ENCODE results near the gene FAM216B. TPM values are rescaled to one million over a fixed set of nuclear protein-coding genes. Genes with fewer than 3 reads are reported as not detected.

Gene FAM216B
- total RNA-seq, 1 experiment from 2014 or later: not detected

DNA sequence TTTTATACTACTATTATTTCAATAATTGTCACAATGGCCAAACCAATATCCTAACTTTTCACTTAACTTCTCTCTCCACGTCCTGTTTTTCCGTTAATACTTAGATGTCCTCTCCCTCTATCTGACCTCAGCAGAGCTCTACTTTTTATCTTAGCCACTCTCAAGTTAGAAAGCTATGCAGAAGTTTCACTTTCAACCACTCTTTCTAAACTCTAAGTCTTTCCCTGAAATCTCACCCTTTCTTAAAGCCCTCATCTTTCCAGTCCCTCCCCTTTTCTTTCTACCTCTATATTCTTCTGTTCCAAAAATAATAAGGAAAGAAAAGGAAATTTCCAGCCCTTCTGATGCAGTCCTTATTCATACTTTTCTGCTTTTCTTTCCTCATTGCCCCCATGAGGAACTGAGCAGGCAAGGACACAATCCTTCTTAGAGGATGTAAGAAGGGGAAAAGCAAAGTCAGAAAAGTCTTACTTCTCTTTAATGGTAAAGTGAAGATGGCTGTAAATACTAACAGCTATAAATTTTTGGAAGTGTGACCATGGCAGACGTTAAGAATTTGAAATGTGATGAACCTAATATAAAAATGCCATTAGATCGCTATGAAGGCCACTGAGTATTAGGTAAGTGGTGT is 23.0 kb downstream of the FAM216B start:
- TF ChIP-seq, protein P1, sequence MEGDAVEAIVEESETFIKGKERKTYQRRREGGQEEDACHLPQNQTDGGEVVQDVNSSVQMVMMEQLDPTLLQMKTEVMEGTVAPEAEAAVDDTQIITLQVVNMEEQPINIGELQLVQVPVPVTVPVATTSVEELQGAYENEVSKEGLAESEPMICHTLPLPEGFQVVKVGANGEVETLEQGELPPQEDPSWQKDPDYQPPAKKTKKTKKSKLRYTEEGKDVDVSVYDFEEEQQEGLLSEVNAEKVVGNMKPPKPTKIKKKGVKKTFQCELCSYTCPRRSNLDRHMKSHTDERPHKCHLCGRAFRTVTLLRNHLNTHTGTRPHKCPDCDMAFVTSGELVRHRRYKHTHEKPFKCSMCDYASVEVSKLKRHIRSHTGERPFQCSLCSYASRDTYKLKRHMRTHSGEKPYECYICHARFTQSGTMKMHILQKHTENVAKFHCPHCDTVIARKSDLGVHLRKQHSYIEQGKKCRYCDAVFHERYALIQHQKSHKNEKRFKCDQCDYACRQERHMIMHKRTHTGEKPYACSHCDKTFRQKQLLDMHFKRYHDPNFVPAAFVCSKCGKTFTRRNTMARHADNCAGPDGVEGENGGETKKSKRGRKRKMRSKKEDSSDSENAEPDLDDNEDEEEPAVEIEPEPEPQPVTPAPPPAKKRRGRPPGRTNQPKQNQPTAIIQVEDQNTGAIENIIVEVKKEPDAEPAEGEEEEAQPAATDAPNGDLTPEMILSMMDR (IDR thresholded peaks at IDR 0.05; ENCODE audit: unreplicated experiment): no peak
- Mint-ChIP-seq H3K36me3 (ENCODE audit: insufficient read depth, unreplicated experiment) (no peaks in the 10 kb centered on the region), H3K27me3 (ENCODE audit: unreplicated experiment) (no peaks in the 10 kb centered on the region), H3K4me3 (ENCODE audit: low read depth, unreplicated experiment) (no peak overlapping the region), H3K4me1 (ENCODE audit: low read depth, unreplicated experiment) (no peaks in the 10 kb centered on the region), H3K27ac (ENCODE audit: unreplicated experiment) (no peak overlapping the region), H3K9me3 (ENCODE audit: low read depth, unreplicated experiment) (no peaks in the 10 kb centered on the region)
- intact Hi-C loops (cut with micrococcal nuclease; ENCODE audit: unreplicated experiment): no loop called here
- CTCF ChIA-PET: no interaction called here
- BruUV-seq (replicated peaks): no TSS peak
- DNase-seq: no peak

DNA sequence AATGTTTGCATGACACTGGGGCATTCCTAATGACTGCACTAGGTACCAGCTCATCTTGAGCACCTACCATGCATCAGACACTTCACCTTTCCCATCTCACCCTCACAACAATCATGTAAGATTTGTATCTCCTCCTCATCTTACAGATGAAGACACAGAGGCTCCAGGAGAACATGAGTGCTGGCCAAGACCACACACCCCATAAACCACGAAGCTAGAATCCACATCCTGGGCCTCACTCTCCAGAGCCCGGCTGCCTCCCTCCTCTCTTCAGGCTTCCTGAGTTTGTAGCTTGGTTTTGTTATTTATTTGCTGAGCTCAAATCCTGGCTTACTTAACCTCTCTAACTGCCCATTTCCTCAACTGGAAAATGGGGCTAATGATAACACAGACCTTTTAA is 25.9 kb downstream of the FAM216B start:
- CTCF ChIA-PET: interaction anchor here (0.6 kb wide), 1 partner anchor 46 kb away, joined by 4 read pairs; no protein-coding TSS in a partner anchor
- BruUV-seq (replicated peaks): no TSS peak
- H3K27ac Mint-ChIP-seq (ENCODE audit: unreplicated experiment): no peak overlapping the region
- intact Hi-C loops (cut with micrococcal nuclease; ENCODE audit: unreplicated experiment): no loop called here
- TF ChIP-seq, protein P1 (IDR thresholded peaks at IDR 0.05; ENCODE audit: unreplicated experiment): no peak
- DNase-seq: no peak
- no peaks in the 10 kb centered on the region for H3K27me3 Mint-ChIP-seq (ENCODE audit: unreplicated experiment)
- no peaks in the 10 kb centered on the region for H3K4me1 Mint-ChIP-seq (ENCODE audit: low read depth, unreplicated experiment)
- H3K9me3 Mint-ChIP-seq (ENCODE audit: low read depth, unreplicated experiment): no peaks in the 10 kb centered on the region
- no peaks in the 10 kb centered on the region for H3K36me3 Mint-ChIP-seq (ENCODE audit: insufficient read depth, unreplicated experiment)
- no peak overlapping the region for H3K4me3 Mint-ChIP-seq (ENCODE audit: low read depth, unreplicated experiment)

DNA sequence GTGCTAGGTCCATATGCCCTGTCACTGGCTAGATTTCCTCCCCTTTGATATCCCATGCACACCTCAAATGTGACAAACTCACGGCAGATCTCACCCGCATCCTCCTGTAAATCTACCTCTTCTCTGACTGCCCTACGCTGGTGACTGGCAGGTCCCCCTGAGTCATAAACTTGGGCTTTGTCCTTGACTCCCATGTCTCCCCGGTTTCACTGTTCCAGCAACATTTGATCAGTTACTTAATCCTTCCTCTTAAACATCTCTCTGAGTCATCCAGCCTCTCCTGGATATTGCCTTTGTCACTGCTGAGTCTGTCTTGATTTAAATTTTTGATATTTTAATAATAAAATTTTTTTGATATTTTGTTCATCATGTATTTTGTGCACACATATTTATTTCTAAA is 26.5 kb downstream of the FAM216B start:
- H3K4me3 Mint-ChIP-seq (ENCODE audit: low read depth, unreplicated experiment): no peak overlapping the region
- no peaks in the 10 kb centered on the region for H3K4me1 Mint-ChIP-seq (ENCODE audit: low read depth, unreplicated experiment)
- H3K27me3 Mint-ChIP-seq (ENCODE audit: unreplicated experiment): no peaks in the 10 kb centered on the region
- BruUV-seq (replicated peaks): no TSS peak
- CTCF ChIA-PET: no interaction called here
- intact Hi-C loops (cut with micrococcal nuclease; ENCODE audit: unreplicated experiment): no loop called here
- H3K9me3 Mint-ChIP-seq (ENCODE audit: low read depth, unreplicated experiment): no peaks in the 10 kb centered on the region
- TF ChIP-seq, protein P1 (IDR thresholded peaks at IDR 0.05; ENCODE audit: unreplicated experiment): no peak
- no peak overlapping the region for H3K27ac Mint-ChIP-seq (ENCODE audit: unreplicated experiment)
- DNase-seq: no peak
- no peaks in the 10 kb centered on the region for H3K36me3 Mint-ChIP-seq (ENCODE audit: insufficient read depth, unreplicated experiment)

DNA sequence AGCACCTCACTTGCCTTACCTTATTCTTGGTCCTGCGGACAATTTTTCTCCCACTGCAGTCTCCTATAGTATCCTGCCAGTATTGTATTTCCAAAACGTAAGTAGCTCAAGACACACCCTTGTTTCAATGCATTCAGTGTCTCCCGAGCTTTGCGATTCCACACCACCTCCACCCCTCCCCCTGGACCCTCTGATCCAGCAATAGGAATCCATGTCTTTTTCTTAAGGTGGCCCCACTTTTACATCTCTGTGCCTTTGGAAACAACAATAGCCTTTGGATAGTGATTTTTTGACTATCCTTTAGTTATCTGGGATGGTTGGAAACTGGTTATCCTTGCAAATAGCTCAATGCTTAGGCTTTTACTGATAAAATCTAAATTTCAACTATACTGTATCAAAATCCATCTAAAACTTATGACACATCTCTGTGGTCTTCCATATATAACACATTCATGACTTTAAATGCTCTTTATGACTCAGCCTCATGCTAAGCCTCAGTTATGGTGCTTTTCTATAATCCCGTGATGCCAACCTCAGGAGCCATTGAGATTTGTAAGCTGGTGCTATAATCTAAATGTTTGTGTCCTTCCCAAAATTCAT is 27.1 kb downstream of the FAM216B start:
- intact Hi-C loops (cut with micrococcal nuclease; ENCODE audit: unreplicated experiment): no loop called here
- CTCF ChIA-PET: no interaction called here
- TF ChIP-seq, protein P1 (IDR thresholded peaks at IDR 0.05; ENCODE audit: unreplicated experiment): no peak
- Mint-ChIP-seq H3K9me3 (ENCODE audit: low read depth, unreplicated experiment) (no peaks in the 10 kb centered on the region), H3K4me1 (ENCODE audit: low read depth, unreplicated experiment) (no peaks in the 10 kb centered on the region), H3K4me3 (ENCODE audit: low read depth, unreplicated experiment) (no peak overlapping the region), H3K27me3 (ENCODE audit: unreplicated experiment) (no peaks in the 10 kb centered on the region), H3K36me3 (ENCODE audit: insufficient read depth, unreplicated experiment) (no peaks in the 10 kb centered on the region), H3K27ac (ENCODE audit: unreplicated experiment) (no peak overlapping the region)
- BruUV-seq (replicated peaks): no TSS peak
- DNase-seq: no peak

All from Calu3 (cell line).